Esophagus (tissue), 2 donors: Measurements from ENCODE around the gene VASH1. TPM values are rescaled to one million over a fixed set of nuclear protein-coding genes. Genes with fewer than 3 reads are reported as not detected.

Source experiments
- H3K27ac ChIP-seq, 2 donors: one replicate each; pipeline ENCODE4 v1.5.1; 2013; ENCODE audit warnings: low read depth in 2 of 2, mild to moderate bottlenecking in 2 of 2, inconsistent platforms in 1 of 2, low read length in 1 of 2, moderate library complexity in 1 of 2
- H3K27me3 ChIP-seq, 2 donors: one replicate each; pipeline ENCODE4 v1.6.1; 2013; ENCODE audit warnings: low read length in 2 of 2, control low read depth in 1 of 2, mild to moderate bottlenecking in 1 of 2; ENCODE audit not compliant: insufficient read depth in 2 of 2, control insufficient read depth in 1 of 2
- H3K36me3 ChIP-seq, 2 donors: one replicate each; pipeline ENCODE4 v1.6.1; 2013; ENCODE audit warnings: low read length in 1 of 2; ENCODE audit not compliant: control insufficient read depth in 2 of 2, insufficient read depth in 2 of 2
- H3K4me1 ChIP-seq, 2 donors: one replicate each; pipeline ENCODE4 v1.6.1; 2013; ENCODE audit warnings: low read length in 1 of 2; ENCODE audit not compliant: control insufficient read depth in 2 of 2, insufficient read depth in 2 of 2
- H3K4me3 ChIP-seq, 2 donors: one replicate each; pipeline ENCODE4 v1.5.1; 2013; ENCODE audit warnings: low read length in 2 of 2, mild to moderate bottlenecking in 2 of 2, low read depth in 1 of 2, moderate library complexity in 1 of 2
- H3K9me3 ChIP-seq, 2 donors: one replicate each; pipeline ENCODE4 v1.6.1; 2013; ENCODE audit warnings: mild to moderate bottlenecking in 2 of 2, low read depth in 1 of 2, low read length in 1 of 2, moderate library complexity in 1 of 2; ENCODE audit not compliant: control insufficient read depth in 2 of 2, insufficient read depth in 1 of 2
- WGBS, 2 donors: extraction: QIAGEN DNeasy Blood & Tissue Kit; methylation state at CpG; one replicate each; pipeline ENCODE4 v1.1.7; 2013; 5-methylcytosine and 5-hydroxymethylcytosine counted together
- polyA plus RNA-seq, 2 donors: library from polyadenylated mRNA; stranded (reverse); fragments of 200-250 nt; gene quantifications; one replicate each; pipeline ENCODE4 v1.2.3, GENCODE V29; 2013
- donor health status: healthy with polysubstance abuse.
- donor health status: Bipolar disorder and iron deficiency.

The VASH1 gene
- polyA plus RNA-seq, 2 donors, result 1.9 to 2.4 TPM

- Histone ChIP-seq H3K9me3 (no peaks in the 10 kb centered on the region), H3K27ac (no peak overlapping the region), H3K36me3 (peaks cover 3 to 15% of the 10 kb centered on the region in 2 donors), H3K4me1 (peaks cover 2 to 4% of the 10 kb centered on the region in 2 donors), H3K4me3 (no peak overlapping the region), H3K27me3 (no peaks in the 10 kb centered on the region)
- WGBS, 2 donors, result 78 to 88% methylated on average over 2 of the region's 2 CpGs
Observed at GRCh38 chr14:76781648-76782051, 20.4 kb downstream of the VASH1 start.

- 76 to 79% methylated on average over 10 of the region's 10 CpGs for WGBS, 2 donors
- Histone ChIP-seq H3K4me3 (no peak overlapping the region), H3K27ac (no peak overlapping the region), H3K4me1 (peaks cover 2 to 4% of the 10 kb centered on the region in 2 donors), H3K9me3 (no peaks in the 10 kb centered on the region), H3K36me3 (peaks cover 4 to 15% of the 10 kb centered on the region in 2 donors), H3K27me3 (no peaks in the 10 kb centered on the region)
Observed at GRCh38 chr14:76782115-76782884, 21.0 kb downstream of the VASH1 start.

- WGBS, 2 donors, result 48 to 52% methylated on average over 8 to 9 of the region's 9 CpGs
- peaks cover 11 to 20% of the 10 kb centered on the region in 2 donors for H3K36me3 ChIP-seq
- H3K27ac ChIP-seq, result no peak overlapping the region
Observed at GRCh38 chr14:76782885-76783566, 21.8 kb downstream of the VASH1 start.

GRCh38 chr14:76784266-76784874, 23.1 kb downstream of the VASH1 start:
- no peaks in the 10 kb centered on the region for H3K27me3 ChIP-seq
- H3K27ac ChIP-seq, result no peak overlapping the region
- WGBS, 2 donors, result 81% methylated on average over 6 of the region's 6 CpGs
- H3K36me3 ChIP-seq, result peaks cover 17 to 27% of the 10 kb centered on the region in 2 donors
- H3K4me1 ChIP-seq, result peaks cover 2 to 4% of the 10 kb centered on the region in 2 donors
- H3K4me3 ChIP-seq, result no peak overlapping the region
- H3K9me3 ChIP-seq, result no peaks in the 10 kb centered on the region

More at GRCh38 chr14:76782885-76783566, 21.8 kb downstream of the VASH1 start:
- peaks cover 2 to 4% of the 10 kb centered on the region in 2 donors for H3K4me1 ChIP-seq
- H3K27me3 ChIP-seq, result no peaks in the 10 kb centered on the region
- H3K4me3 ChIP-seq, result no peak overlapping the region
- H3K9me3 ChIP-seq, result no peaks in the 10 kb centered on the region

- WGBS, 2 donors, result 46 to 47% methylated on average over 2 of the region's 2 CpGs
Observed at GRCh38 chr14:76784881-76785280, 23.6 kb downstream of the VASH1 start.

GRCh38 chr14:76786601-76787000, 25.3 kb downstream of the VASH1 start:
- no peak overlapping the region for H3K27ac ChIP-seq
- H3K27me3 ChIP-seq, result no peaks in the 10 kb centered on the region
- peaks cover 24 to 30% of the 10 kb centered on the region in 2 donors for H3K36me3 ChIP-seq
- peaks cover 0 to 3% of the 10 kb centered on the region in 2 donors for H3K4me1 ChIP-seq
- 96 to 99% methylated on average over 2 of the region's 2 CpGs for WGBS, 2 donors
- no peak overlapping the region for H3K4me3 ChIP-seq
- no peaks in the 10 kb centered on the region for H3K9me3 ChIP-seq

More at GRCh38 chr14:76784881-76785280, 23.6 kb downstream of the VASH1 start:
- H3K4me3 ChIP-seq, result no peak overlapping the region
- peaks cover 17 to 27% of the 10 kb centered on the region in 2 donors for H3K36me3 ChIP-seq
- peaks cover 2 to 4% of the 10 kb centered on the region in 2 donors for H3K4me1 ChIP-seq
- H3K27me3 ChIP-seq, result no peaks in the 10 kb centered on the region
- H3K9me3 ChIP-seq, result no peaks in the 10 kb centered on the region
- no peak overlapping the region for H3K27ac ChIP-seq

GRCh38 chr14:76792422-76792821, 31.2 kb downstream of the VASH1 start:
- Histone ChIP-seq H3K27ac (no peak overlapping the region), H3K4me3 (no peak overlapping the region), H3K4me1 (no peaks in the 10 kb centered on the region), H3K9me3 (no peaks in the 10 kb centered on the region), H3K27me3 (no peaks in the 10 kb centered on the region), H3K36me3 (peaks cover 18 to 22% of the 10 kb centered on the region in 2 donors)
- WGBS, 2 donors, result 97 to 98% methylated on average over 2 of the region's 2 CpGs

GRCh38 chr14:76793324-76793723, 32.1 kb downstream of the VASH1 start:
- peaks cover 10 to 16% of the 10 kb centered on the region in 2 donors for H3K36me3 ChIP-seq
- H3K27me3 ChIP-seq, result no peaks in the 10 kb centered on the region
- no peaks in the 10 kb centered on the region for H3K4me1 ChIP-seq
- WGBS, 2 donors, result 92 to 94% methylated on average over 3 of the region's 4 CpGs
- H3K4me3 ChIP-seq, result no peak overlapping the region
- H3K27ac ChIP-seq, result no peak overlapping the region
- no peaks in the 10 kb centered on the region for H3K9me3 ChIP-seq

- Histone ChIP-seq H3K4me3 (no peak overlapping the region), H3K9me3 (no peaks in the 10 kb centered on the region), H3K27ac (no peak overlapping the region), H3K36me3 (peaks cover 6 to 13% of the 10 kb centered on the region in 2 donors), H3K4me1 (no peaks in the 10 kb centered on the region), H3K27me3 (no peaks in the 10 kb centered on the region)
- 85 to 88% methylated on average over 5 of the region's 5 CpGs for WGBS, 2 donors
Observed at GRCh38 chr14:76793956-76794355, 32.7 kb downstream of the VASH1 start.
